OCI-LY7 (cell line): Measurements from ENCODE around the gene SPATA31D3.

Source experiments
- CTCF ChIP-seq: fragments of 200-600 bp; sonication (generic); conservative IDR thresholded peaks from 2 replicates; pipeline ENCODE4 v1.5.1; 2014; ENCODE audit warnings: mild to moderate bottlenecking, antibody characterized with exemption, low read length, moderate library complexity, mixed read lengths
- EZH2phosphoT487 ChIP-seq: fragments of 200-600 bp; sonication (generic); IDR thresholded peaks from 2 replicates; pipeline ENCODE4 v1.6.1; 2018; ENCODE audit warnings: low read depth, borderline replicate concordance, mild to moderate bottlenecking, mixed run types, antibody characterized with exemption, low read length, moderate library complexity, mixed read lengths

- no peak for TF ChIP-seq CTCF
- no peak for TF ChIP-seq EZH2phosphoT487
Observed at GRCh38 chr9:81969971-81970370, 26.7 kb downstream of the SPATA31D3 start.
